K562 (cell line): ENCODE results near the gene MMAB. TPM values are rescaled to one million over a fixed set of nuclear protein-coding genes. Genes with fewer than 3 reads are reported as not detected.

Experiments
- ATAC-seq: fragments of 200-7000 bp; cut with Tn5 transposase; 3 replicates; pipeline ENCODE4 v1.9.1; 2020; ENCODE audit warnings: moderate library complexity
- BruUV-seq: library from RNA; stranded (reverse); fragments of 400-500 nt; replicated peaks from 2 replicates; lab custom pipeline; 2021; lab: Mats Ljungman, UMichigan
- CTCF ChIA-PET: fragments of 300-600 bp; formaldehyde crosslinking; extraction: SDS; loops from one replicate; lab custom pipeline; 2021; ENCODE audit warnings: low intra/inter-chr PET ratio; lab: Yijun Ruan, JAX
- POLR2A ChIA-PET: fragments of 300-600, 350-650 bp; sonication (Branson Sonifier 250); formaldehyde crosslinking; extraction: SDS; loops from one replicate; lab custom pipeline; 2021; ENCODE audit warnings: antibody characterized with exemption, inconsistent platforms; lab: Yijun Ruan, JAX
- DNase-seq, 4 experiments: peaks; one replicate each; pipeline versions ENCODE4 v3.0.0 to v3.0.0-alpha.2; 2011 to 2018; ENCODE audit warnings: low spot score in 3 of 4, mixed read lengths in 3 of 4; ENCODE audit errors: extremely low read depth in 1 of 4
- FAIRE-seq: peaks from 2 replicates; lab custom pipeline; 2011; peaks lifted over from hg19 to GRCh38; lab: Jason Lieb, UNC
- H2AFZ ChIP-seq: 2 replicates; pipeline ENCODE4 v1.6.0; 2011; ENCODE audit warnings: low read depth, low read length, control low read depth, inconsistent platforms
- H3K27ac ChIP-seq: fragments of 200-600 bp; 3 replicates; pipeline ENCODE4 v1.8.0; 2011; ENCODE audit warnings: low read depth, mild to moderate bottlenecking, control low read depth, inconsistent platforms, low read length, moderate library complexity, mixed read lengths; ENCODE audit errors: extremely low read depth
- H3K27me3 ChIP-seq, 2 experiments: fragments of 300-600 bp in 1 of 2; 2 replicates in 1 of 2; 3 replicates in 1 of 2; pipeline versions ENCODE4 v1.6.0 to v1.8.0; 2011; ENCODE audit warnings: inconsistent platforms in 2 of 2, low read length in 2 of 2, mild to moderate bottlenecking in 1 of 2, mixed read lengths in 1 of 2, moderate library complexity in 1 of 2; ENCODE audit not compliant: control insufficient read depth in 2 of 2, insufficient read depth in 2 of 2
- H3K36me3 ChIP-seq: fragments of 300-600 bp; 3 replicates; pipeline ENCODE4 v1.8.0; 2011; ENCODE audit warnings: mild to moderate bottlenecking, low read length, inconsistent platforms; ENCODE audit not compliant: control insufficient read depth, insufficient read depth
- H3K4me1 ChIP-seq, 2 experiments: fragments of 200-600 bp in 1 of 2; replicated peaks in 1 of 2; 2 replicates in 1 of 2; 3 replicates in 1 of 2; pipeline versions ENCODE4 v1.5.1 to v1.8.0; 2011; ENCODE audit warnings: inconsistent platforms in 2 of 2, low read length in 2 of 2, mild to moderate bottlenecking in 1 of 2, mixed read lengths in 1 of 2, moderate library complexity in 1 of 2; ENCODE audit not compliant: control insufficient read depth in 2 of 2, insufficient read depth in 2 of 2
- H3K4me2 ChIP-seq: 2 replicates; pipeline ENCODE4 v1.6.1; 2011; ENCODE audit warnings: low read length, control low read depth, inconsistent platforms, mixed read lengths; ENCODE audit not compliant: insufficient read depth
- H3K4me3 ChIP-seq: fragments of 200-600 bp; sonication (generic), shearing (Covaris generic); 2 replicates; pipeline ENCODE4 v1.5.1; 2016; ENCODE audit warnings: control low read depth, inconsistent platforms
- H3K79me2 ChIP-seq: fragments of 200-600 bp; 3 replicates; pipeline ENCODE4 v1.8.0; 2011; ENCODE audit warnings: low read length, inconsistent platforms; ENCODE audit not compliant: control insufficient read depth, insufficient read depth
- H3K9ac ChIP-seq, 2 experiments: 2 replicates each; pipeline versions ENCODE4 v1.6.0 to v1.6.1; 2011; ENCODE audit warnings: low read depth in 2 of 2, low read length in 2 of 2, control low read depth in 1 of 2, inconsistent platforms in 1 of 2, mild to moderate bottlenecking in 1 of 2, mixed read lengths in 1 of 2; ENCODE audit not compliant: insufficient read depth in 1 of 2
- H3K9me1 ChIP-seq: one replicate; pipeline ENCODE4 v1.6.0; 2011; ENCODE audit warnings: inconsistent platforms, mild to moderate bottlenecking, low read length, moderate library complexity; ENCODE audit not compliant: control insufficient read depth, insufficient read depth
- H3K9me3 ChIP-seq: replicated peaks from 2 replicates; pipeline ENCODE4 v1.5.1; 2011; ENCODE audit warnings: low read depth, low read length, inconsistent platforms; ENCODE audit not compliant: control insufficient read depth, insufficient read depth
- H4K20me1 ChIP-seq: replicated peaks from 2 replicates; pipeline ENCODE4 v1.6.1; 2011; ENCODE audit warnings: low read length, inconsistent platforms, mixed read lengths; ENCODE audit not compliant: control insufficient read depth, insufficient read depth
- POLR2A ChIP-seq: fragments of 450-650 bp; conservative IDR thresholded peaks from 2 replicates; pipeline ENCODE4 v1.6.1; 2016
- YY1 ChIP-seq, 3 experiments: IDR thresholded peaks; 2 replicates each; pipeline ENCODE4 v1.6.1; 2011; ENCODE audit warnings: low read length in 2 of 3, mild to moderate bottlenecking in 2 of 3, moderate library complexity in 2 of 3, borderline replicate concordance in 1 of 3, control low read depth in 1 of 3, low read depth in 1 of 3; ENCODE audit not compliant: insufficient read depth in 3 of 3, insufficient replicate concordance in 2 of 3, control insufficient read depth in 1 of 3, insufficient read length in 1 of 3; ENCODE audit errors: extremely low read depth in 1 of 3
- ZNF75A ChIP-seq: fragments of 450-650 bp; formaldehyde crosslinking; IDR thresholded peaks from 2 replicates; pipeline ENCODE4 v1.4.0; 2020; ENCODE audit warnings: mild to moderate bottlenecking
- WGBS: fragments of 100-300 bp; shearing (Covaris generic); methylation state at CpG from one replicate; pipeline ENCODE4 v1.1.6; 2016; ENCODE audit warnings: low coverage, mixed read lengths; ENCODE audit not compliant: insufficient coverage; ENCODE audit errors: missing lambda C conversion rate; 5-methylcytosine and 5-hydroxymethylcytosine counted together
- in situ Hi-C: fragments of 300-500 bp; cut with MboI; formaldehyde crosslinking; loops from 4 replicates; pipeline ENCODE4 v1.15.0; 2018; ENCODE audit warnings: inconsistent platforms, mixed read lengths
- intact Hi-C: fragments of 100-400 bp; cut with micrococcal nuclease; formaldehyde crosslinking; loops from 2 replicates; pipeline ENCODE4 v1.14.2; 2022
- polyA plus RNA-seq, 8 experiments: library from polyadenylated mRNA; depleted of rRNA in 4 of 8; stranded (reverse) in 5 of 8; unstranded in 3 of 8; fragments of >200 nt; fragmentation: Nextera tagmentation in 2 of 8; fragmentation: Illumina TruSeq in 1 of 8; extraction: Ambion mirVana in 2 of 8; extraction: Trizol in 1 of 8; gene quantifications; 2 replicates each; pipeline versions ENCODE4 v1.2.1 to v1.2.3, GENCODE V29; 2011 to 2014; ENCODE audit warnings: inconsistent platforms in 1 of 8, missing spikeins in 1 of 8
- total RNA-seq, 7 experiments: library from RNA; depleted of rRNA in 6 of 7; stranded (reverse); fragments of >200 nt in 6 of 7; fragmentation: Illumina TruSeq in 2 of 7; extraction: Trizol in 2 of 7; gene quantifications; 2 replicates each; pipeline versions ENCODE4 v1.2.1 to v1.2.3, GENCODE V29; 2011 to 2021; ENCODE audit warnings: low replicate concordance in 1 of 7
- TF ChIP-seq, protein P1 (sequence below): fragments of 450-650 bp; formaldehyde crosslinking; IDR thresholded peaks from 2 replicates; pipeline ENCODE4 v1.4.0; 2020; ENCODE audit warnings: mild to moderate bottlenecking, mixed read lengths

MMAB gene
- total and polyA plus RNA-seq, 9 of the 15 experiments (the other 6 are each of a cell fraction or from before 2014, with no cell fraction given): 9.5 to 76.1 (median 46.2) TPM

DNA sequence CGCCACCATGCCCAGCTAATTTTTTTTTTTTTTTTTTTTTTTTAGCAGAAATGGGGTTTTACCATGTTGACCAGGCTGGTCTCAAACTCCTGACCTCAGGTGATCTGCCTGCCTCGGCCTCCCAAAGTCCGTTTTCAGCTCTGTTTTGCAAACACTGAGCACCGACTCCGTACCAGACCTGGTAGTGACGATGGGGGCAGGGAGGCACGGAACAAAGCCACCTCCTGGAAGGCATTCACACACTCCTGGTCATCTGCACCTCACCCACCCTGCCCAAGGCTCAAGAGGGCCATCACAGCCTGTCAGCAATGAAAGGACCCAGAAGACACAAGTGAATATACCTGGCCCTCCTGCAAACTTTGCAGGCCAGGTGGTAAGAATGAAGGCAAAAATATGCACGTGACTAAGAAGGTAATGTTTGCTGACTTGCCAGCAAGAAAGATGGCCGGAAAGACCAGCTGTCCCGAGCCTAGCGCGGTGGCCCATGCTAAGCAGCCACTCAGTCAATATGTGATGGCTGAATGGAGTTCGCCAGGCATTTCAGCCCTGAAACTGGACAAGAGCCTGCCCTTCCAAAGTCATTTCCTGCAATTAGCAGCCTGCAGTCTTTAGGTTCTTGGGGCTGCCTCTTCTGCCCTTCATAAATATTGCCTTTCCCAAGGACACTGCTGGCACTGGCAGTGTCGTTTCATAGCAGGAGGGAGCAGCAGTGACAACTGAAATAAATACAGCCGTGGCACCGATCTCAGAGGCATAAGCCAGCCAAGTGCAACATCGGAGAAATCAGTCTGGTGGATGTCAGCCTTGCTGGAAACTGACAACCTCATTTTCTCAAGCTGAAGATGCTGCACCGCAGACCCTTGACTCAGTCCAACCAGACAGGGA lies 17.6 kb downstream of the MMAB start:
- no peak overlapping the region for H3K27ac ChIP-seq
- 38% methylated on average over 14 of the region's 18 CpGs for WGBS
- H3K9me3 ChIP-seq: no peaks in the 10 kb centered on the region
- DNase-seq: no peak
- peaks cover 3% of the 10 kb centered on the region for H3K9me1 ChIP-seq
- H3K4me3 ChIP-seq: no peak overlapping the region
- no TSS peak for BruUV-seq
- no peak; the same call in 2 of the 3 replicates for ATAC-seq
- H3K4me1 ChIP-seq: no peaks in the 10 kb centered on the region; a peak in 1 of 5 replicates
- FAIRE-seq: no peak
- in situ Hi-C loops (no loop called here), intact Hi-C loops (no loop called here)
- ChIA-PET POLR2A (interaction anchor here (0.6 to 2.7 kb wide), 6 partner anchors 10 to 274 kb away, joined by 3 to 9 read pairs (median 3); no protein-coding TSS in a partner anchor), CTCF (interaction anchor here (0.6 kb wide), 1 partner anchor 47 kb away, joined by 5 read pairs; no protein-coding TSS in a partner anchor)
- H3K4me2 ChIP-seq: no peak overlapping the region
- H3K9ac ChIP-seq: 0 out of 4 replicates have a peak overlapping the region, but pooled peaks of 1 of the 2 experiments have one; percentile 4
- peaks cover 24 to 34% of the 10 kb centered on the region in 2 experiments for H3K27me3 ChIP-seq
- no peaks in the 10 kb centered on the region; the same call in 2 of the 3 replicates for H3K36me3 ChIP-seq
- H2AFZ ChIP-seq: no peak overlapping the region
- TF ChIP-seq YY1 (IDR thresholded peaks at IDR 0.05; ENCODE audit: borderline replicate concordance in 1 of 3, control insufficient read depth in 1 of 3, extremely low read depth in 1 of 3, insufficient read depth in 3 of 3, insufficient read length in 1 of 3, insufficient replicate concordance in 2 of 3, low read depth in 1 of 3, low read length in 2 of 3): peak in 1 of 3 experiments; percentile 57
- TF ChIP-seq, protein P1, sequence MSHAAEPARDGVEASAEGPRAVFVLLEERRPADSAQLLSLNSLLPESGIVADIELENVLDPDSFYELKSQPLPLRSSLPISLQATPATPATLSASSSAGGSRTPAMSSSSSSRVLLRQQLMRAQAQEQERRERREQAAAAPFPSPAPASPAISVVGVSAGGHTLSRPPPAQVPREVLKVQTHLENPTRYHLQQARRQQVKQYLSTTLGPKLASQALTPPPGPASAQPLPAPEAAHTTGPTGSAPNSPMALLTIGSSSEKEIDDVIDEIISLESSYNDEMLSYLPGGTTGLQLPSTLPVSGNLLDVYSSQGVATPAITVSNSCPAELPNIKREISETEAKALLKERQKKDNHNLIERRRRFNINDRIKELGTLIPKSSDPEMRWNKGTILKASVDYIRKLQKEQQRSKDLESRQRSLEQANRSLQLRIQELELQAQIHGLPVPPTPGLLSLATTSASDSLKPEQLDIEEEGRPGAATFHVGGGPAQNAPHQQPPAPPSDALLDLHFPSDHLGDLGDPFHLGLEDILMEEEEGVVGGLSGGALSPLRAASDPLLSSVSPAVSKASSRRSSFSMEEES (CRISPR knock-in tag): 0 out of 2 replicates have a peak, but pooled peaks have one; percentile 3
- TF ChIP-seq ZNF75A: no peak
- 0 out of 2 replicates have a peak, but pooled peaks have one; percentile 17 for TF ChIP-seq POLR2A
- H3K79me2 ChIP-seq: no peaks in the 10 kb centered on the region
- peaks cover 19% of the 10 kb centered on the region for H4K20me1 ChIP-seq
